HCT116 (cell line): ENCODE measurements around the gene OR2K2. TPM values are rescaled to one million over a fixed set of nuclear protein-coding genes. Genes with fewer than 3 reads are reported as not detected.
"Not testable (repeated sequence)": the region's sequence is repeated elsewhere in the genome, so short reads cannot be mapped to it uniquely, and the experiment has no call there.

Experiments
- ATAC-seq: fragments of 200-7000 bp; cut with Tn5 transposase; 2 replicates; pipeline ENCODE4 v1.9.1; 2020; ENCODE audit warnings: mild to moderate bottlenecking, moderate library complexity
- BruUV-seq: library from RNA; stranded (reverse); fragments of 400-500 nt; replicated peaks from 2 replicates; lab custom pipeline; 2021; lab: Mats Ljungman, UMichigan
- CTCF ChIA-PET: fragments of 300-600 bp; sonication (Branson Sonifier 250); formaldehyde crosslinking; loops from one replicate; lab custom pipeline; 2021; ENCODE audit warnings: antibody characterized with exemption; lab: Charles Lee
- POLR2A ChIA-PET: fragments of 300-600, 350-600 bp; sonication (Branson Sonifier 250); formaldehyde crosslinking; loops from one replicate; lab custom pipeline; 2021; ENCODE audit warnings: antibody characterized with exemption; lab: Charles Lee
- RAD21 ChIA-PET, 2 experiments: fragments of 300-600 bp; sonication (Branson Sonifier 250); formaldehyde crosslinking; loops; one replicate each; lab custom pipeline; 2023; ENCODE audit warnings: low total read pairs in 2 of 2; ENCODE audit not compliant: uncharacterized antibody in 2 of 2, unreplicated experiment in 2 of 2, low non-redundant PET in 1 of 2; lab: Charles Lee
- DNase-seq: peaks from one replicate; pipeline ENCODE4 v3.0.0-alpha.2; 2010; ENCODE audit warnings: low read depth, low spot score
- H2AFZ ChIP-seq: fragments of 200-600 bp; shearing (Covaris generic), sonication (generic); 2 replicates; pipeline ENCODE4 v1.6.1; 2017; ENCODE audit warnings: low read depth, mixed run types, mixed read lengths, antibody characterized with exemption, low read length; ENCODE audit not compliant: poor library complexity, severe bottlenecking
- H3K27ac ChIP-seq: 2 replicates; pipeline ENCODE4 v1.5.1; 2012; ENCODE audit warnings: low read depth, low read length
- H3K27me3 ChIP-seq: fragments of 200-600 bp; sonication (generic); 2 replicates; pipeline ENCODE4 v1.6.1; 2016; ENCODE audit warnings: mixed run types, low read length, mixed read lengths; ENCODE audit not compliant: insufficient read depth
- H3K36me3 ChIP-seq, 2 experiments: fragments of 200-500 bp in 1 of 2; fragments of 200-600 bp in 1 of 2; sonication (Bioruptor generic) in 1 of 2; sonication (generic) in 1 of 2; 2 replicates each; pipeline versions ENCODE4 v1.5.1 to v1.6.1; 2014 to 2016; ENCODE audit warnings: low read length in 2 of 2, inconsistent platforms in 1 of 2, mixed read lengths in 1 of 2, mixed run types in 1 of 2; ENCODE audit not compliant: insufficient read depth in 2 of 2, control insufficient read depth in 1 of 2
- H3K4me1 ChIP-seq, 2 experiments: fragments of 200-600 bp in 1 of 2; sonication (generic) in 1 of 2; 2 replicates each; pipeline versions ENCODE4 v1.5.1 to v1.6.1; 2012 to 2017; ENCODE audit warnings: low read length in 2 of 2, inconsistent platforms in 1 of 2, mild to moderate bottlenecking in 1 of 2, mixed read lengths in 1 of 2, mixed run types in 1 of 2, moderate library complexity in 1 of 2; ENCODE audit not compliant: insufficient read depth in 2 of 2, control insufficient read depth in 1 of 2
- H3K4me2 ChIP-seq: fragments of 200-600 bp; sonication (generic); 2 replicates; pipeline ENCODE4 v1.6.1; 2017; ENCODE audit warnings: mixed run types, low read length, mixed read lengths
- H3K4me3 ChIP-seq, 2 experiments: fragments of 200-600 bp in 1 of 2; sonication (generic) in 1 of 2; replicated peaks in 1 of 2; 2 replicates each; pipeline ENCODE4 v1.5.1; 2011 to 2016; ENCODE audit warnings: low read length in 2 of 2, control low read depth in 1 of 2, low read depth in 1 of 2, mild to moderate bottlenecking in 1 of 2, mixed read lengths in 1 of 2, mixed run types in 1 of 2
- H3K79me2 ChIP-seq: fragments of 200-600 bp; sonication (generic); 2 replicates; pipeline ENCODE4 v1.6.1; 2017; ENCODE audit warnings: mild to moderate bottlenecking, mixed run types, low read length, moderate library complexity, mixed read lengths; ENCODE audit not compliant: insufficient read depth
- H3K9ac ChIP-seq: fragments of 200-600 bp; sonication (generic); 2 replicates; pipeline ENCODE4 v1.6.1; 2016; ENCODE audit warnings: low read length, mixed read lengths
- H3K9me2 ChIP-seq: fragments of 200-600 bp; sonication (generic), shearing (Covaris generic); 2 replicates; pipeline ENCODE4 v1.6.1; 2017; ENCODE audit warnings: mixed run types, mild to moderate bottlenecking, moderate library complexity; ENCODE audit not compliant: insufficient read depth
- H3K9me3 ChIP-seq, 2 experiments: fragments of 200-500 bp in 1 of 2; fragments of 200-600 bp in 1 of 2; sonication (Bioruptor generic) in 1 of 2; sonication (generic) in 1 of 2; 2 replicates each; pipeline ENCODE4 v1.6.1; 2014 to 2017; ENCODE audit warnings: low read length in 2 of 2, mixed read lengths in 2 of 2, inconsistent platforms in 1 of 2, low read depth in 1 of 2, mild to moderate bottlenecking in 1 of 2, mixed run types in 1 of 2, moderate library complexity in 1 of 2; ENCODE audit not compliant: control insufficient read depth in 1 of 2, insufficient read depth in 1 of 2
- H4K20me1 ChIP-seq: fragments of 200-600 bp; sonication (generic), shearing (Covaris generic); 2 replicates; pipeline ENCODE4 v1.6.1; 2017; ENCODE audit warnings: mixed run types, mild to moderate bottlenecking, moderate library complexity; ENCODE audit not compliant: insufficient read depth
- EGR1 ChIP-seq: IDR thresholded peaks from 2 replicates; pipeline ENCODE4 v1.6.1; 2012; ENCODE audit warnings: low read depth
- EZH2 ChIP-seq: fragments of 200-600 bp; sonication (generic); IDR thresholded peaks from 2 replicates; pipeline ENCODE4 v1.6.1; 2017; ENCODE audit warnings: antibody characterized with exemption, mixed run types
- ZBTB33 ChIP-seq: IDR thresholded peaks from 2 replicates; pipeline ENCODE4 v1.6.1; 2011; ENCODE audit warnings: mild to moderate bottlenecking, low read length, moderate library complexity; ENCODE audit not compliant: insufficient replicate concordance; ENCODE audit errors: extremely low read depth
- ZFX ChIP-seq: fragments of 450-650 bp; IDR thresholded peaks from 2 replicates; pipeline ENCODE4 v1.6.1; 2017
- intact Hi-C: fragments of 100-400 bp; cut with micrococcal nuclease; formaldehyde crosslinking; loops from 2 replicates; pipeline ENCODE4 v1.10.0; 2022
- total RNA-seq: library from RNA; stranded (reverse); gene quantifications from one replicate; pipeline ENCODE4 v1.2.1, GENCODE V29; 2021; ENCODE audit not compliant: unreplicated experiment

OR2K2 gene
- total RNA-seq, 1 experiment from 2014 or later: not detected

- no peak for ATAC-seq
- no peak overlapping the region for H3K9ac ChIP-seq
Observed at GRCh38 chr9:111348821-111349271, 18.8 kb upstream of the OR2K2 start.

GRCh38 chr9:111334318-111334863 is 4.4 kb upstream of the OR2K2 start:
- H3K4me1 ChIP-seq, H3K27ac ChIP-seq, RAD21 ChIA-PET, H3K9ac ChIP-seq, ATAC-seq, H2AFZ ChIP-seq, H3K4me3 ChIP-seq, H3K79me2 ChIP-seq, H3K9me2 ChIP-seq, DNase-seq, H3K9me3 ChIP-seq, POLR2A ChIA-PET, H4K20me1 ChIP-seq, CTCF ChIA-PET, intact Hi-C loops, BruUV-seq, H3K4me2 ChIP-seq, H3K27me3 ChIP-seq, H3K36me3 ChIP-seq: not testable (repeated sequence)

More at GRCh38 chr9:111348821-111349271, 18.8 kb upstream of the OR2K2 start:
- intact Hi-C loops: no loop called here
- H3K27ac ChIP-seq: no peak overlapping the region
- H3K4me1 ChIP-seq: no peaks in the 10 kb centered on the region
- ChIA-PET POLR2A (no interaction called here), RAD21 (no interaction called here), CTCF (no interaction called here)
- BruUV-seq: no TSS peak
- H4K20me1 ChIP-seq: no peaks in the 10 kb centered on the region
- no peaks in the 10 kb centered on the region for H3K9me2 ChIP-seq
- no peak for DNase-seq
- H2AFZ ChIP-seq: no peak overlapping the region
- no peaks in the 10 kb centered on the region for H3K36me3 ChIP-seq
- H3K4me3 ChIP-seq: no peak overlapping the region
- TF ChIP-seq EZH2 (no peak), ZBTB33 (no peak), ZFX (no peak), EGR1 (no peak)
- no peak overlapping the region for H3K4me2 ChIP-seq
- no peaks in the 10 kb centered on the region for H3K9me3 ChIP-seq
- no peaks in the 10 kb centered on the region for H3K27me3 ChIP-seq
- no peaks in the 10 kb centered on the region for H3K79me2 ChIP-seq
